Coronary artery (tissue), 2 donors: Measurements from ENCODE around the gene ARHGEF4.
"Not testable (repeated sequence)": the region's sequence is repeated elsewhere in the genome, so short reads cannot be mapped to it uniquely, and the experiment has no call there.

Experiments
- DNase-seq: peaks from one replicate; pipeline ENCODE4 v3.0.0-alpha.2; 2017; ENCODE audit warnings: low spot score
- H3K27ac ChIP-seq, 2 donors: fragments of 200-600 bp; sonication (generic); one replicate each; pipeline ENCODE4 v1.5.1; 2016 to 2019
- H3K4me3 ChIP-seq: fragments of 200-600 bp; sonication (generic); 2 replicates; pipeline ENCODE4 v1.5.1; 2016; ENCODE audit warnings: mild to moderate bottlenecking, moderate library complexity
- CTCF ChIP-seq: fragments of 200-600 bp; sonication (generic); IDR thresholded peaks from one replicate; pipeline ENCODE4 v1.5.1; 2019; ENCODE audit warnings: antibody characterized with exemption

ARHGEF4 gene

GRCh38 chr2:131063501-131064283 lies 227.0 kb downstream of the ARHGEF4 start:
- no peak for DNase-seq
- H3K27ac ChIP-seq = no peak overlapping the region
- TF ChIP-seq CTCF = no peak
- H3K4me3 ChIP-seq = no peak overlapping the region

GRCh38 chr2:131064589-131065512 lies 228.1 kb downstream of the ARHGEF4 start:
- no peak overlapping the region for H3K27ac ChIP-seq
- H3K4me3 ChIP-seq = no peak overlapping the region
- DNase-seq = no peak
- TF ChIP-seq CTCF = no peak

GRCh38 chr2:131067465-131068125 lies 230.9 kb downstream of the ARHGEF4 start:
- no peak for TF ChIP-seq CTCF
- H3K4me3 ChIP-seq = no peak overlapping the region
- DNase-seq = no peak
- no peak overlapping the region for H3K27ac ChIP-seq

- DNase-seq, H3K4me3 ChIP-seq, H3K27ac ChIP-seq: not testable (repeated sequence)
Observed at GRCh38 chr2:131068172-131068571, 231.5 kb downstream of the ARHGEF4 start.

GRCh38 chr2:131075578-131075977 lies 238.9 kb downstream of the ARHGEF4 start:
- H3K27ac ChIP-seq, DNase-seq, H3K4me3 ChIP-seq: not testable (repeated sequence)

GRCh38 chr2:131076707-131077106 lies 240.0 kb downstream of the ARHGEF4 start:
- H3K4me3 ChIP-seq = no peak overlapping the region
- no peak for TF ChIP-seq CTCF
- no peak for DNase-seq
- H3K27ac ChIP-seq = no peak overlapping the region

- no peak for DNase-seq
- H3K4me3 ChIP-seq = no peak overlapping the region
- no peak overlapping the region for H3K27ac ChIP-seq
- TF ChIP-seq CTCF = no peak
Observed at GRCh38 chr2:131077182-131077846, 240.6 kb downstream of the ARHGEF4 start.
